Fibroblast of lung (primary cell): ENCODE results near the gene ZSWIM6. TPM values are rescaled to one million over a fixed set of nuclear protein-coding genes. Genes with fewer than 3 reads are reported as not detected.

Source experiments
- DNase-seq, 2 donors: peaks; one replicate each; pipeline versions ENCODE4 v3.0.0 to v3.0.0-alpha.2; 2010; ENCODE audit warnings: low read depth in 2 of 2
- H2AFZ ChIP-seq: 2 replicates; pipeline ENCODE4 v1.5.1; 2012; ENCODE audit warnings: low read length, control low read depth, inconsistent platforms
- H3K27ac ChIP-seq: 2 replicates; pipeline ENCODE4 v1.5.1; 2011; ENCODE audit warnings: low read length, control low read depth; ENCODE audit not compliant: insufficient read depth
- H3K27me3 ChIP-seq: 2 replicates; pipeline ENCODE4 v1.5.1; 2011; ENCODE audit warnings: mild to moderate bottlenecking, low read length; ENCODE audit not compliant: control insufficient read depth, insufficient read depth
- H3K36me3 ChIP-seq: 2 replicates; pipeline ENCODE4 v1.5.1; 2011; ENCODE audit warnings: low read length; ENCODE audit not compliant: control insufficient read depth, insufficient read depth
- H3K4me1 ChIP-seq: 2 replicates; pipeline ENCODE4 v1.5.1; 2011; ENCODE audit warnings: low read length; ENCODE audit not compliant: control insufficient read depth, insufficient read depth; ENCODE audit errors: extremely low read depth
- H3K4me2 ChIP-seq: 2 replicates; pipeline ENCODE4 v1.5.1; 2011; ENCODE audit warnings: low read length, control low read depth; ENCODE audit not compliant: insufficient read depth; ENCODE audit errors: extremely low read depth
- H3K4me3 ChIP-seq, 4 experiments: fragments of 200-600 bp in 1 of 4; sonication (generic) in 1 of 4; replicated peaks in 1 of 4; 2 replicates each; pipeline ENCODE4 v1.5.1; 2011 to 2016; ENCODE audit warnings: low read length in 4 of 4, low read depth in 3 of 4, mild to moderate bottlenecking in 3 of 4, control low read depth in 2 of 4, inconsistent platforms in 1 of 4, mixed read lengths in 1 of 4; ENCODE audit not compliant: insufficient read depth in 1 of 4; ENCODE audit errors: control extremely low read depth in 1 of 4
- H3K79me2 ChIP-seq: 2 replicates; pipeline ENCODE4 v1.5.1; 2012; ENCODE audit warnings: mild to moderate bottlenecking, low read length, inconsistent platforms; ENCODE audit not compliant: control insufficient read depth, insufficient read depth
- H3K9ac ChIP-seq: 2 replicates; pipeline ENCODE4 v1.5.1; 2011; ENCODE audit warnings: mild to moderate bottlenecking, low read length, control low read depth; ENCODE audit not compliant: insufficient read depth
- H3K9me3 ChIP-seq: 2 replicates; pipeline ENCODE4 v1.5.1; 2012; ENCODE audit warnings: low read depth, low read length; ENCODE audit not compliant: control insufficient read depth, insufficient read depth
- H4K20me1 ChIP-seq: 2 replicates; pipeline ENCODE4 v1.5.1; 2011; ENCODE audit warnings: low read length; ENCODE audit not compliant: control insufficient read depth, insufficient read depth; ENCODE audit errors: extremely low read depth
- CTCF ChIP-seq, 2 donors: IDR thresholded peaks in 1 of 2; conservative IDR thresholded peaks in 1 of 2; 1 replicate in 1 of 2; 2 replicates in 1 of 2; pipeline ENCODE4 v1.5.1; 2011 to 2012; ENCODE audit warnings: low read length in 2 of 2, control low read depth in 1 of 2, inconsistent platforms in 1 of 2, low read depth in 1 of 2, mild to moderate bottlenecking in 1 of 2
- EZH2 ChIP-seq: IDR thresholded peaks from 2 replicates; pipeline ENCODE4 v1.5.1; 2012; ENCODE audit warnings: low read length, control low read depth, mild to moderate bottlenecking; ENCODE audit errors: missing control alignments
- polyA plus RNA-seq, 2 donors: library from polyadenylated mRNA; depleted of rRNA in 1 of 2; stranded (reverse) in 1 of 2; unstranded in 1 of 2; fragments of >200 nt; gene quantifications; 2 replicates each; pipeline ENCODE4 v1.2.1, GENCODE V29; 2011 to 2012; ENCODE audit warnings: missing spikeins in 1 of 2
- total RNA-seq: library from RNA; depleted of rRNA; stranded (reverse); fragments of >200 nt; gene quantifications from 2 replicates; pipeline ENCODE4 v1.2.1, GENCODE V29; 2014

Gene ZSWIM6
- total and polyA plus RNA-seq, 2 donors (not counting 1 experiment from before 2014, with no cell fraction given), result 23.5 to 26.6 TPM

- Histone ChIP-seq H3K9me3 (no peaks in the 10 kb centered on the region), H3K79me2 (peaks cover 85% of the 10 kb centered on the region), H4K20me1 (peaks cover 12% of the 10 kb centered on the region), H2AFZ (no peak overlapping the region), H3K27ac (no peak overlapping the region), H3K27me3 (no peaks in the 10 kb centered on the region), H3K4me1 (peaks cover 7% of the 10 kb centered on the region), H3K36me3 (no peaks in the 10 kb centered on the region), H3K9ac (no peak overlapping the region), H3K4me3 (no peak overlapping the region), H3K4me2 (no peak overlapping the region)
- no peak for TF ChIP-seq CTCF (conservative IDR thresholded peaks at IDR 0.05 in 1 of 2, IDR thresholded peaks at IDR 0.05 in 1 of 2; ENCODE audit: low read depth in 1 of 2, low read length in 2 of 2)
- TF ChIP-seq EZH2, result no peak
- peak in 1 of 2 donors; percentile 29 for DNase-seq
Measured at GRCh38 chr5:61465066-61465465, 133.0 kb downstream of the ZSWIM6 start.

DNA sequence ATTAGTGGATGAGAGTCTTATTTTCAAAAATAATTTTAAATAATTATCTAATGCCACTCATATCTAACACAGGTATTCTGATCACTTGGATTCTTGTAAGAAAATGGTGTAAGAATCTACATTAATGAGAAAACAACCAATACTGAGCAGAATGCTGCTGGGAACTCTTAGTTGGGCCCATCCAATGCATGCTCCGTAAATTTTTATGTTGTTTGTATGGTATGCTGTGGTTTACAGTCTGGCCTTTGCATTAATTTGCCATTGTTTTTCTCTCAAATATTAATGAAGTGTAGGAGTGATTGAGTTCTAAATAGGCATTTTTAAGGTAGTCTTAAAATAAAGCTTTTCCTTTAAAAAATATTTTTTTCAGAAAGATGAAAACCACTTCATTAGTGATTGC lies 133.4 kb downstream of the ZSWIM6 start:
- TF ChIP-seq CTCF (conservative IDR thresholded peaks at IDR 0.05 in 1 of 2, IDR thresholded peaks at IDR 0.05 in 1 of 2; ENCODE audit: low read depth in 1 of 2, low read length in 2 of 2) (no peak), EZH2 (no peak)
- peaks cover 12% of the 10 kb centered on the region for H4K20me1 ChIP-seq
- H3K4me1 ChIP-seq, result peaks cover 7% of the 10 kb centered on the region
- no peak overlapping the region for H2AFZ ChIP-seq
- peaks cover 84% of the 10 kb centered on the region for H3K79me2 ChIP-seq
- no peaks in the 10 kb centered on the region for H3K9me3 ChIP-seq
- H3K9ac ChIP-seq, result no peak overlapping the region
- no peak overlapping the region for H3K4me2 ChIP-seq
- H3K27me3 ChIP-seq, result no peaks in the 10 kb centered on the region
- H3K4me3 ChIP-seq, result no peak overlapping the region
- no peaks in the 10 kb centered on the region for H3K36me3 ChIP-seq
- no peak overlapping the region for H3K27ac ChIP-seq
- no peak for DNase-seq

GRCh38 chr5:61466017-61466416 lies 134.0 kb downstream of the ZSWIM6 start:
- no peak overlapping the region for H3K9ac ChIP-seq
- H3K9me3 ChIP-seq, result no peaks in the 10 kb centered on the region
- H3K36me3 ChIP-seq, result no peaks in the 10 kb centered on the region
- no peaks in the 10 kb centered on the region for H3K27me3 ChIP-seq
- H4K20me1 ChIP-seq, result peaks cover 10% of the 10 kb centered on the region
- no peak for DNase-seq
- H3K4me3 ChIP-seq, result no peak overlapping the region
- H3K27ac ChIP-seq, result no peak overlapping the region
- peaks cover 7% of the 10 kb centered on the region for H3K4me1 ChIP-seq
- no peak for TF ChIP-seq CTCF (conservative IDR thresholded peaks at IDR 0.05 in 1 of 2, IDR thresholded peaks at IDR 0.05 in 1 of 2; ENCODE audit: low read depth in 1 of 2, low read length in 2 of 2)
- no peak for TF ChIP-seq EZH2
- H3K79me2 ChIP-seq, result peaks cover 86% of the 10 kb centered on the region
- H3K4me2 ChIP-seq, result no peak overlapping the region
- no peak overlapping the region for H2AFZ ChIP-seq
